GM19239 (cell line): Measurements from ENCODE around the gene CACTIN.
"Not testable (repeated sequence)": the region's sequence is repeated elsewhere in the genome, so short reads cannot be mapped to it uniquely, and the experiment has no call there.

Experiments
- DNase-seq: peaks from one replicate; pipeline ENCODE4 v3.0.0; 2011; ENCODE audit warnings: low spot score; ENCODE audit not compliant: insufficient read length
- FAIRE-seq: peaks from 2 replicates; lab custom pipeline; 2011; peaks lifted over from hg19 to GRCh38; lab: Jason Lieb, UNC

CACTIN gene

GRCh38 chr19:3632739-3633558 lies 6.4 kb upstream of the CACTIN start:
- no peak for FAIRE-seq
- no peak for DNase-seq

- no peak for FAIRE-seq
- no peak for DNase-seq
Measured at GRCh38 chr19:3632098-3632497, 5.5 kb upstream of the CACTIN start.

- no peak for FAIRE-seq
- no peak for DNase-seq
Measured at GRCh38 chr19:3631053-3631861, 4.7 kb upstream of the CACTIN start.

- not testable (repeated sequence) for FAIRE-seq, DNase-seq
Measured at GRCh38 chr19:3628766-3629165, 2.2 kb upstream of the CACTIN start.

- no peak for FAIRE-seq
- no peak for DNase-seq
Measured at GRCh38 chr19:3627351-3627723, 747 bp upstream of the CACTIN start.

GRCh38 chr19:3625996-3626472 lies 556 bp downstream of the CACTIN start:
- FAIRE-seq = no peak

GRCh38 chr19:3623716-3624115 lies 2.9 kb downstream of the CACTIN start:
- DNase-seq (no peak), FAIRE-seq (no peak)

More at GRCh38 chr19:3625996-3626472, 556 bp downstream of the CACTIN start:
- no peak for DNase-seq

GRCh38 chr19:3622224-3622623 lies 4.4 kb downstream of the CACTIN start:
- no peak for FAIRE-seq

GRCh38 chr19:3621689-3622088 lies 4.9 kb downstream of the CACTIN start:
- DNase-seq (no peak), FAIRE-seq (no peak)

More at GRCh38 chr19:3622224-3622623, 4.4 kb downstream of the CACTIN start:
- no peak for DNase-seq

GRCh38 chr19:3620817-3621547 lies 5.6 kb downstream of the CACTIN start:
- DNase-seq (no peak), FAIRE-seq (no peak)

- no peak for DNase-seq
- FAIRE-seq = no peak
Measured at GRCh38 chr19:3620145-3620816, 6.3 kb downstream of the CACTIN start.

GRCh38 chr19:3619631-3620012 lies 7.0 kb downstream of the CACTIN start:
- FAIRE-seq = no peak

GRCh38 chr19:3618811-3619630 lies 7.6 kb downstream of the CACTIN start:
- FAIRE-seq (no peak), DNase-seq (no peak)

More at GRCh38 chr19:3619631-3620012, 7.0 kb downstream of the CACTIN start:
- DNase-seq = no peak

- DNase-seq (peak; percentile 99), FAIRE-seq (peak; percentile 65)
Measured at GRCh38 chr19:3618144-3618810, 8.3 kb downstream of the CACTIN start.

- DNase-seq = no peak
- no peak for FAIRE-seq
Measured at GRCh38 chr19:3617463-3617862, 9.1 kb downstream of the CACTIN start.

GRCh38 chr19:3615524-3616135 lies 11.0 kb downstream of the CACTIN start:
- no peak for FAIRE-seq
- no peak for DNase-seq

GRCh38 chr19:3614858-3615505 lies 11.6 kb downstream of the CACTIN start:
- DNase-seq = no peak
- no peak for FAIRE-seq
